C4-2B (cell line): ENCODE measurements around the gene IARS1.

Experiments used
- CTCF ChIP-seq: fragments of 450-650 bp; conservative IDR thresholded peaks from 2 replicates; pipeline ENCODE4 v1.5.1; 2017; ENCODE audit warnings: mild to moderate bottlenecking
- ZFX ChIP-seq: fragments of 450-650 bp; IDR thresholded peaks from 2 replicates; pipeline ENCODE4 v1.6.1; 2017

GRCh38 chr9:92266486-92266885 lies 27.0 kb downstream of the IARS1 start:
- TF ChIP-seq CTCF (no peak), ZFX (no peak)
